Measurements from ENCODE around the gene GPC5.

The GPC5 gene

GRCh38 chr13:91520952-91521351 lies 122.5 kb downstream of the GPC5 start:
- peaks cover 6% of the 10 kb centered on the region for H3K4me1 ChIP-seq (ENCODE audit: control insufficient read depth, low read depth, low read length)
- H3K36me3 ChIP-seq (ENCODE audit: control insufficient read depth, low read depth, low read length): no peaks in the 10 kb centered on the region
- no peaks in the 10 kb centered on the region for H3K27me3 ChIP-seq (ENCODE audit: control insufficient read depth, insufficient read depth, low read length)
- no peak overlapping the region for H3K27ac ChIP-seq (ENCODE audit: low read length)
- H3K4me3 ChIP-seq (ENCODE audit: low read length): no peak overlapping the region
- no peak overlapping the region for H3K9ac ChIP-seq (ENCODE audit: low read length)
- no peaks in the 10 kb centered on the region for H3K9me3 ChIP-seq (ENCODE audit: control insufficient read depth, low read depth, low read length)

- H3K27ac ChIP-seq (ENCODE audit: low read length): no peak overlapping the region
- no peak overlapping the region for H3K9ac ChIP-seq (ENCODE audit: low read length)
- H3K4me3 ChIP-seq (ENCODE audit: low read length): no peak overlapping the region
- H3K4me1 ChIP-seq (ENCODE audit: control insufficient read depth, low read depth, low read length): peaks cover 6% of the 10 kb centered on the region
- no peaks in the 10 kb centered on the region for H3K9me3 ChIP-seq (ENCODE audit: control insufficient read depth, low read depth, low read length)
- no peaks in the 10 kb centered on the region for H3K36me3 ChIP-seq (ENCODE audit: control insufficient read depth, low read depth, low read length)
- no peaks in the 10 kb centered on the region for H3K27me3 ChIP-seq (ENCODE audit: control insufficient read depth, insufficient read depth, low read length)
Observed at GRCh38 chr13:91523116-91523515, 124.7 kb downstream of the GPC5 start.

- Histone ChIP-seq H3K9me3 (ENCODE audit: control insufficient read depth, low read depth, low read length) (no peaks in the 10 kb centered on the region), H3K27me3 (ENCODE audit: control insufficient read depth, insufficient read depth, low read length) (no peaks in the 10 kb centered on the region), H3K4me1 (ENCODE audit: control insufficient read depth, low read depth, low read length) (no peaks in the 10 kb centered on the region), H3K9ac (ENCODE audit: low read length) (no peak overlapping the region), H3K36me3 (ENCODE audit: control insufficient read depth, low read depth, low read length) (no peaks in the 10 kb centered on the region), H3K4me3 (ENCODE audit: low read length) (no peak overlapping the region), H3K27ac (ENCODE audit: low read length) (no peak overlapping the region)
Observed at GRCh38 chr13:91526543-91527033, 128.2 kb downstream of the GPC5 start.

- H3K9me3 ChIP-seq (ENCODE audit: control insufficient read depth, low read depth, low read length): no peaks in the 10 kb centered on the region
- no peaks in the 10 kb centered on the region for H3K27me3 ChIP-seq (ENCODE audit: control insufficient read depth, insufficient read depth, low read length)
- H3K4me3 ChIP-seq (ENCODE audit: low read length): no peak overlapping the region
- no peaks in the 10 kb centered on the region for H3K4me1 ChIP-seq (ENCODE audit: control insufficient read depth, low read depth, low read length)
- no peak overlapping the region for H3K27ac ChIP-seq (ENCODE audit: low read length)
- no peak overlapping the region for H3K9ac ChIP-seq (ENCODE audit: low read length)
- H3K36me3 ChIP-seq (ENCODE audit: control insufficient read depth, low read depth, low read length): no peaks in the 10 kb centered on the region
Observed at GRCh38 chr13:91529739-91530482, 131.5 kb downstream of the GPC5 start.

- H3K27ac ChIP-seq (ENCODE audit: low read length): no peak overlapping the region
- H3K27me3 ChIP-seq (ENCODE audit: control insufficient read depth, insufficient read depth, low read length): no peaks in the 10 kb centered on the region
- H3K4me1 ChIP-seq (ENCODE audit: control insufficient read depth, low read depth, low read length): no peaks in the 10 kb centered on the region
- no peaks in the 10 kb centered on the region for H3K9me3 ChIP-seq (ENCODE audit: control insufficient read depth, low read depth, low read length)
- no peak overlapping the region for H3K4me3 ChIP-seq (ENCODE audit: low read length)
- H3K36me3 ChIP-seq (ENCODE audit: control insufficient read depth, low read depth, low read length): no peaks in the 10 kb centered on the region
- H3K9ac ChIP-seq (ENCODE audit: low read length): no peak overlapping the region
Observed at GRCh38 chr13:91531646-91532045, 133.2 kb downstream of the GPC5 start.

GRCh38 chr13:91533354-91533753 lies 134.9 kb downstream of the GPC5 start:
- Histone ChIP-seq H3K27ac (ENCODE audit: low read length) (no peak overlapping the region), H3K9ac (ENCODE audit: low read length) (no peak overlapping the region), H3K27me3 (ENCODE audit: control insufficient read depth, insufficient read depth, low read length) (no peaks in the 10 kb centered on the region), H3K9me3 (ENCODE audit: control insufficient read depth, low read depth, low read length) (no peaks in the 10 kb centered on the region), H3K4me3 (ENCODE audit: low read length) (no peak overlapping the region), H3K4me1 (ENCODE audit: control insufficient read depth, low read depth, low read length) (no peaks in the 10 kb centered on the region), H3K36me3 (ENCODE audit: control insufficient read depth, low read depth, low read length) (no peaks in the 10 kb centered on the region)

- Histone ChIP-seq H3K27me3 (ENCODE audit: control insufficient read depth, insufficient read depth, low read length) (no peaks in the 10 kb centered on the region), H3K4me1 (ENCODE audit: control insufficient read depth, low read depth, low read length) (no peaks in the 10 kb centered on the region), H3K9ac (ENCODE audit: low read length) (no peak overlapping the region), H3K36me3 (ENCODE audit: control insufficient read depth, low read depth, low read length) (no peaks in the 10 kb centered on the region), H3K27ac (ENCODE audit: low read length) (no peak overlapping the region), H3K4me3 (ENCODE audit: low read length) (no peak overlapping the region), H3K9me3 (ENCODE audit: control insufficient read depth, low read depth, low read length) (no peaks in the 10 kb centered on the region)
Observed at GRCh38 chr13:91534996-91535395, 136.6 kb downstream of the GPC5 start.

- H3K27me3 ChIP-seq (ENCODE audit: control insufficient read depth, insufficient read depth, low read length): no peaks in the 10 kb centered on the region
- no peak overlapping the region for H3K9ac ChIP-seq (ENCODE audit: low read length)
- no peak overlapping the region for H3K4me3 ChIP-seq (ENCODE audit: low read length)
- H3K27ac ChIP-seq (ENCODE audit: low read length): no peak overlapping the region
- no peaks in the 10 kb centered on the region for H3K36me3 ChIP-seq (ENCODE audit: control insufficient read depth, low read depth, low read length)
- H3K4me1 ChIP-seq (ENCODE audit: control insufficient read depth, low read depth, low read length): no peaks in the 10 kb centered on the region
- no peaks in the 10 kb centered on the region for H3K9me3 ChIP-seq (ENCODE audit: control insufficient read depth, low read depth, low read length)
Observed at GRCh38 chr13:91537376-91537775, 139.0 kb downstream of the GPC5 start.

GRCh38 chr13:91539286-91540157 lies 141.1 kb downstream of the GPC5 start:
- Histone ChIP-seq H3K4me1 (ENCODE audit: control insufficient read depth, low read depth, low read length) (peaks cover 3% of the 10 kb centered on the region), H3K27me3 (ENCODE audit: control insufficient read depth, insufficient read depth, low read length) (no peaks in the 10 kb centered on the region), H3K36me3 (ENCODE audit: control insufficient read depth, low read depth, low read length) (no peaks in the 10 kb centered on the region), H3K27ac (ENCODE audit: low read length) (no peak overlapping the region), H3K9ac (ENCODE audit: low read length) (no peak overlapping the region), H3K4me3 (ENCODE audit: low read length) (no peak overlapping the region), H3K9me3 (ENCODE audit: control insufficient read depth, low read depth, low read length) (no peaks in the 10 kb centered on the region)

- Histone ChIP-seq H3K9ac (ENCODE audit: low read length) (no peak overlapping the region), H3K36me3 (ENCODE audit: control insufficient read depth, low read depth, low read length) (no peaks in the 10 kb centered on the region), H3K4me1 (ENCODE audit: control insufficient read depth, low read depth, low read length) (peaks cover 4% of the 10 kb centered on the region), H3K9me3 (ENCODE audit: control insufficient read depth, low read depth, low read length) (no peaks in the 10 kb centered on the region), H3K27ac (ENCODE audit: low read length) (no peak overlapping the region), H3K27me3 (ENCODE audit: control insufficient read depth, insufficient read depth, low read length) (no peaks in the 10 kb centered on the region), H3K4me3 (ENCODE audit: low read length) (no peak overlapping the region)
Observed at GRCh38 chr13:91540158-91540736, 141.8 kb downstream of the GPC5 start.

- no peak overlapping the region for H3K9ac ChIP-seq (ENCODE audit: low read length)
- H3K36me3 ChIP-seq (ENCODE audit: control insufficient read depth, low read depth, low read length): no peaks in the 10 kb centered on the region
- no peak overlapping the region for H3K27ac ChIP-seq (ENCODE audit: low read length)
- no peaks in the 10 kb centered on the region for H3K27me3 ChIP-seq (ENCODE audit: control insufficient read depth, insufficient read depth, low read length)
- no peak overlapping the region for H3K4me3 ChIP-seq (ENCODE audit: low read length)
- H3K9me3 ChIP-seq (ENCODE audit: control insufficient read depth, low read depth, low read length): no peaks in the 10 kb centered on the region
- H3K4me1 ChIP-seq (ENCODE audit: control insufficient read depth, low read depth, low read length): peaks cover 4% of the 10 kb centered on the region
Observed at GRCh38 chr13:91544723-91545122, 146.3 kb downstream of the GPC5 start.

Measured in iPS-18a (cell line).